ENCODE results near the gene SSPN. TPM values are rescaled to one million over a fixed set of nuclear protein-coding genes. Genes with fewer than 3 reads are reported as not detected.

The SSPN gene
- total RNA-seq, 2 donors from 2014 or later: 1.3 to 3.7 TPM

DNA sequence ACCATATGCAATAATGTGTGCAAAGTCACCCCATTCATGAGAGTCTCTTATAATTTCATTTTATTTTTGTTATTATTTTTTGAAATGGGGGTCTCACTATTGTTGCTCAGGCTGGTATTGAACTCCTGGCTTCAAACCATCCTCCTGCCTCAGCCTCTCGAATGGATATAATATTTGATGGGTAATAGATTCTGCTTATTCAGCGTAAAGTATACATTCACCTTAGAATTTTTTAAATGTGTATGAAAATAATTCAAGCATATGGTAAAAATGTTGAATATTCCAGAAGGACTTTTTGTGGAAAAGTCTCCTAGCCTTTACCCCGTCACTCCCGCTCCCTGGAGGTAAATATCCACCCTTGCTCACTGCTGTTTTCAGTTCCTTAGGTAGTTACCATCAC is 23.4 kb upstream of the SSPN start:
- Mint-ChIP-seq H3K27ac (no peak overlapping the region), H3K4me3 (no peak overlapping the region), H3K27me3 (ENCODE audit: insufficient read depth) (peaks cover 2% of the 10 kb centered on the region), H3K4me1 (no peaks in the 10 kb centered on the region), H3K9me3 (no peaks in the 10 kb centered on the region), H3K36me3 (ENCODE audit: low read depth) (no peaks in the 10 kb centered on the region)
- no peak overlapping the region for H3K4me3 ChIP-seq (ENCODE audit: low read length)
- H3K27me3 ChIP-seq (ENCODE audit: control insufficient read depth, insufficient read depth, low read length, poor library complexity, severe bottlenecking): no peaks in the 10 kb centered on the region
- no peaks in the 10 kb centered on the region for H3K4me1 ChIP-seq (ENCODE audit: control insufficient read depth, insufficient read depth, low read length)
- H3K9me3 ChIP-seq (ENCODE audit: control insufficient read depth, low read length): no peaks in the 10 kb centered on the region
- TF ChIP-seq CTCF (conservative IDR thresholded peaks at IDR 0.05): no peak
- WGBS, 2 experiments (ENCODE audit: insufficient coverage in 1 of 2, insufficient read length in 1 of 2): 96 to 100% methylated on average over 2 to 4 of the region's 4 CpGs
- H3K9ac ChIP-seq (ENCODE audit: extremely low read depth, low read length, poor library complexity, severe bottlenecking): no peak overlapping the region
- no peak overlapping the region for H3K27ac ChIP-seq (ENCODE audit: low read depth, low read length)
- no peaks in the 10 kb centered on the region for H3K36me3 ChIP-seq (ENCODE audit: control insufficient read depth, insufficient read depth, low read length)
- DNase-seq: no peak

DNA sequence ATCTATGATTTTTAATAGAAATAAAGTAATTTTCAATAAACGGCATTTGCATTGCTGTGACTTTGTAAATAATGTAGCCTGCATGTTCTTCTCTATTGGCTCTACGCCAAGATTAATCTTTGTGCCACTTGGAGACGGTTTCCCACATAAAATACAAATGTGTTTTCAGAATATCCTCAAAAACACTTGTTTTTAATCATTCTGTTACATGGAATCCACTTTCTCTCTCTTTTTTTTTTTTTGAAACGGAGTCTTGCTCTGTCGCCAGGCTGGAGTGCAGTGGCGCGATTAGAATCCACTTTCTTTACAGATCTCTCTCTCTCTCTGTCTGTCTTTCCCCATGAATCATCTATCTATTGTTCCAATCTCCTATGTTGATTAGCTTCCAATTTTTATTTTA is 22.8 kb upstream of the SSPN start:
- H3K4me3 ChIP-seq (ENCODE audit: low read length): no peak overlapping the region
- no peak overlapping the region for H3K27ac Mint-ChIP-seq
- no peak for DNase-seq
- H3K9me3 ChIP-seq (ENCODE audit: control insufficient read depth, low read length): no peaks in the 10 kb centered on the region
- no peaks in the 10 kb centered on the region for H3K4me1 Mint-ChIP-seq
- H3K27me3 Mint-ChIP-seq (ENCODE audit: insufficient read depth): peaks cover 4% of the 10 kb centered on the region
- no peak for TF ChIP-seq CTCF (conservative IDR thresholded peaks at IDR 0.05)
- no peaks in the 10 kb centered on the region for H3K27me3 ChIP-seq (ENCODE audit: control insufficient read depth, insufficient read depth, low read length, poor library complexity, severe bottlenecking)
- no peaks in the 10 kb centered on the region for H3K9me3 Mint-ChIP-seq
- 79 to 94% methylated on average over 3 to 7 of the region's 7 CpGs for WGBS, 2 experiments (ENCODE audit: insufficient coverage in 1 of 2, insufficient read length in 1 of 2)
- no peaks in the 10 kb centered on the region for H3K36me3 Mint-ChIP-seq (ENCODE audit: low read depth)
- H3K9ac ChIP-seq (ENCODE audit: extremely low read depth, low read length, poor library complexity, severe bottlenecking): no peak overlapping the region
- H3K36me3 ChIP-seq (ENCODE audit: control insufficient read depth, insufficient read depth, low read length): no peaks in the 10 kb centered on the region
- no peak overlapping the region for H3K4me3 Mint-ChIP-seq
- no peaks in the 10 kb centered on the region for H3K4me1 ChIP-seq (ENCODE audit: control insufficient read depth, insufficient read depth, low read length)
- H3K27ac ChIP-seq (ENCODE audit: low read depth, low read length): no peak overlapping the region

- H3K9ac ChIP-seq (ENCODE audit: extremely low read depth, low read length, poor library complexity, severe bottlenecking): no peak overlapping the region
- no peaks in the 10 kb centered on the region for H3K4me1 ChIP-seq (ENCODE audit: control insufficient read depth, insufficient read depth, low read length)
- peaks cover 4% of the 10 kb centered on the region for H3K27me3 Mint-ChIP-seq (ENCODE audit: insufficient read depth)
- H3K27ac Mint-ChIP-seq: no peak overlapping the region
- WGBS, 2 experiments (ENCODE audit: insufficient coverage in 1 of 2, insufficient read length in 1 of 2): 83 to 92% methylated on average over 1 to 4 of the region's 4 CpGs
- TF ChIP-seq CTCF (conservative IDR thresholded peaks at IDR 0.05): no peak
- DNase-seq: no peak
- H3K4me1 Mint-ChIP-seq: no peaks in the 10 kb centered on the region
- no peaks in the 10 kb centered on the region for H3K27me3 ChIP-seq (ENCODE audit: control insufficient read depth, insufficient read depth, low read length, poor library complexity, severe bottlenecking)
- H3K27ac ChIP-seq (ENCODE audit: low read depth, low read length): no peak overlapping the region
- no peaks in the 10 kb centered on the region for H3K36me3 Mint-ChIP-seq (ENCODE audit: low read depth)
- H3K9me3 Mint-ChIP-seq: no peaks in the 10 kb centered on the region
- H3K9me3 ChIP-seq (ENCODE audit: control insufficient read depth, low read length): no peaks in the 10 kb centered on the region
- no peak overlapping the region for H3K4me3 ChIP-seq (ENCODE audit: low read length)
- H3K4me3 Mint-ChIP-seq: no peak overlapping the region
- H3K36me3 ChIP-seq (ENCODE audit: control insufficient read depth, insufficient read depth, low read length): no peaks in the 10 kb centered on the region
Observed at GRCh38 chr12:26172946-26173552, 22.3 kb upstream of the SSPN start.
